NCI-H1930 (cell line): Measurements from ENCODE around the gene IL17RE.

Experiments used
- DNase-seq, 2 experiments: peaks; one replicate each; lab custom pipeline; 2025; lab: John Stamatoyannopoulos, UW

Gene IL17RE

GRCh38 chr3:9903904-9904303 is 1.3 kb downstream of the IL17RE start:
- no peak for DNase-seq

GRCh38 chr3:9906480-9906879 is 3.8 kb downstream of the IL17RE start:
- DNase-seq = no peak

GRCh38 chr3:9908286-9908685 is 5.6 kb downstream of the IL17RE start:
- no peak for DNase-seq

- no peak for DNase-seq
These were observed 6.8 kb downstream of the IL17RE start for GRCh38 chr3:9909221-9910013.

GRCh38 chr3:9911863-9912262 is 9.2 kb downstream of the IL17RE start:
- no peak for DNase-seq

GRCh38 chr3:9912294-9912935 is 9.8 kb downstream of the IL17RE start:
- no peak for DNase-seq

GRCh38 chr3:9913601-9914000 is 11.0 kb downstream of the IL17RE start:
- DNase-seq = no peak

GRCh38 chr3:9914011-9914410 is 11.4 kb downstream of the IL17RE start:
- DNase-seq = no peak

GRCh38 chr3:9914559-9915253 is 12.1 kb downstream of the IL17RE start:
- no peak for DNase-seq

- DNase-seq = no peak
These were observed 12.8 kb downstream of the IL17RE start for GRCh38 chr3:9915254-9916141.

GRCh38 chr3:9916346-9916733 is 13.7 kb downstream of the IL17RE start:
- DNase-seq = no peak

- DNase-seq = no peak
These were observed 14.4 kb downstream of the IL17RE start, which contains the start of gene IL17RC for GRCh38 chr3:9916734-9917680. TSS of gene IL17RC (plus strand) at chr3:9917098. CDS start at chr3:9917316, 218 bp downstream.

GRCh38 chr3:9917820-9918219 is 15.2 kb downstream of the IL17RE start:
- no peak for DNase-seq

- no peak for DNase-seq
These were observed 15.8 kb downstream of the IL17RE start for GRCh38 chr3:9918261-9919038.

- no peak for DNase-seq
These were observed 25.5 kb downstream of the IL17RE start for GRCh38 chr3:9928158-9928557.

GRCh38 chr3:9930804-9931418 is 28.3 kb downstream of the IL17RE start:
- DNase-seq = no peak

- DNase-seq = peak in 1 of 2 experiments; percentile 40
These were observed 29.8 kb downstream of the IL17RE start for GRCh38 chr3:9932535-9932842.

GRCh38 chr3:9932843-9933560 is 30.4 kb downstream of the IL17RE start:
- peak; percentile 56 to 70 for DNase-seq
